ENCODE data around the gene SNX30. TPM values are rescaled to one million over a fixed set of nuclear protein-coding genes. Genes with fewer than 3 reads are reported as not detected.

The SNX30 gene
- total and polyA plus RNA-seq, 7 donors = 6.4 to 16.4 (median 8.9) TPM

- intact Hi-C loops (cut with DNase I) = no loop called here
- Histone ChIP-seq H3K27ac (no peak overlapping the region), H3K4me3 (no peak overlapping the region), H3K27me3 (no peaks in the 10 kb centered on the region), H3K36me3 (peaks cover 0 to 30% (median 8%) of the 10 kb centered on the region in 4 donors), H3K4me1 (peaks cover 0 to 6% (median 0%) of the 10 kb centered on the region in 4 donors), H3K9me3 (no peaks in the 10 kb centered on the region)
- TF ChIP-seq POLR2A (IDR thresholded peaks at IDR 0.05) (no peak), CTCF (IDR thresholded peaks at IDR 0.05) (no peak), POLR2AphosphoS5 (IDR thresholded peaks at IDR 0.05) (no peak), EP300 (IDR thresholded peaks at IDR 0.05) (no peak)
- 79 to 82% methylated on average over 6 of the region's 6 CpGs for WGBS, 2 donors
- no peak for DNase-seq
Observed at GRCh38 chr9:112849363-112849922, 98.9 kb downstream of the SNX30 start.

GRCh38 chr9:112850840-112851239, 100.3 kb downstream of the SNX30 start:
- no peaks in the 10 kb centered on the region for H3K27me3 ChIP-seq
- no peaks in the 10 kb centered on the region for H3K4me1 ChIP-seq
- no peak overlapping the region for H3K27ac ChIP-seq
- peaks cover 0 to 30% (median 8%) of the 10 kb centered on the region in 4 donors for H3K36me3 ChIP-seq
- intact Hi-C loops (cut with DNase I) = no loop called here
- H3K9me3 ChIP-seq = no peaks in the 10 kb centered on the region
- H3K4me3 ChIP-seq = no peak overlapping the region
- WGBS, 2 donors = 95 to 99% methylated on average over 6 of the region's 6 CpGs
- TF ChIP-seq CTCF (IDR thresholded peaks at IDR 0.05) = no peak
- no peak for TF ChIP-seq EP300 (IDR thresholded peaks at IDR 0.05)
- TF ChIP-seq POLR2A (IDR thresholded peaks at IDR 0.05) = no peak
- TF ChIP-seq POLR2AphosphoS5 (IDR thresholded peaks at IDR 0.05) = no peak
- DNase-seq = no peak

- no peak overlapping the region for H3K4me3 ChIP-seq
- no peak for DNase-seq
- H3K27ac ChIP-seq = no peak overlapping the region
- H3K9me3 ChIP-seq = no peaks in the 10 kb centered on the region
- TF ChIP-seq EP300 (IDR thresholded peaks at IDR 0.05) (no peak), POLR2AphosphoS5 (IDR thresholded peaks at IDR 0.05) (no peak), POLR2A (IDR thresholded peaks at IDR 0.05) (no peak), CTCF (IDR thresholded peaks at IDR 0.05) (no peak)
- no peaks in the 10 kb centered on the region for H3K4me1 ChIP-seq
- H3K36me3 ChIP-seq = peaks cover 0 to 30% (median 8%) of the 10 kb centered on the region in 4 donors
- WGBS, 2 donors = 64 to 76% methylated on average over 13 of the region's 13 CpGs
- no peaks in the 10 kb centered on the region for H3K27me3 ChIP-seq
- intact Hi-C loops (cut with DNase I) = no loop called here
Observed at GRCh38 chr9:112852741-112853504, 102.4 kb downstream of the SNX30 start.

- TF ChIP-seq EP300 (IDR thresholded peaks at IDR 0.05) (no peak), POLR2AphosphoS5 (IDR thresholded peaks at IDR 0.05) (no peak), CTCF (IDR thresholded peaks at IDR 0.05) (no peak), POLR2A (IDR thresholded peaks at IDR 0.05) (no peak)
- WGBS, 2 donors = 85 to 87% methylated on average over 13 of the region's 13 CpGs
Observed at GRCh38 chr9:112853882-112854585, 103.5 kb downstream of the SNX30 start.

More at GRCh38 chr9:112853882-112854585, 103.5 kb downstream of the SNX30 start:
- intact Hi-C loops (cut with DNase I) = no loop called here
- Histone ChIP-seq H3K36me3 (peaks cover 0 to 30% (median 8%) of the 10 kb centered on the region in 4 donors), H3K4me3 (no peak overlapping the region), H3K4me1 (no peaks in the 10 kb centered on the region), H3K27me3 (no peaks in the 10 kb centered on the region), H3K27ac (no peak overlapping the region), H3K9me3 (no peaks in the 10 kb centered on the region)
- no peak for DNase-seq

Measured in sigmoid colon (tissue), 7 donors.